ENCODE data around the gene LSM2.
A peak's percentile ranks its signal among the peaks of the same experiment; 100 is the strongest.
"Not testable (repeated sequence)": the region's sequence is repeated elsewhere in the genome, so short reads cannot be mapped to it uniquely, and the experiment has no call there.

The LSM2 gene

DNA sequence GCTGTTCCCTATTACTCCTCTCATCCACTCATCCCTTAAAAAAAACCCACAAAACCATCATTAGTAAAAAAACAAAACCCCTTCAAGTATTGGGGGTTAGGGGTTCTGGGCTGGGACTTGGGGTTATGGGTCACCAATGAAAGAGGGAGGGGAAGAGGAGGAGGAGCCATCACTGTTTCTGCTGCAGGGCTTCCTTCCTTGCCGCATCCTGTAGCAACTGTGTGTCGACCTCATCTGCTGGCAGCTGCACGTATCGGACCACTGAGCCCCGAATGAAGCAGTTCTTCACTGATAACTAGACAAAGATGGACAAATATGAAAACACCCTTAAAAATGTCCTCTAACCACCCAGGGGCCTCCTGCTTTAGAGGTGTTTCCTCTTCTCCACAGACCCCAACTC lies 9.2 kb downstream of the LSM2 start:
- DNase-seq (ENCODE audit: low read depth), result no peak

DNA sequence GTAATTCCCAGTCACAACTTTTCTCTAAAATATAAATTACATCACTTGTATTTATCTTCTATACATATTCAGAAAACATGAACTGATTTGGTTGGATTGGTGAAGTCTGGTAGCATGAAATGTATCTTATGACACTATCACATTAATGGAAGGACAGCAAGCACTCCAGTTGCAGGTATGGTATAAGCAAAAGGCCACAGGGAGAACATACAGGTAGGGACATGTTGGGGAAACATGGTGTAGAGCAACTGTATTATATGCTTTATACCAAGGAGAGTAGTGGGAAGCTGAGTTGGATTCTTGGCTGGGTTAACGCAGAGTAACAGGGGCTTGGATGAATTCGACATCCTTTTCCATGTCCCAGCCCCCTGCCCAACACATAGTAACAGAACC lies 9.8 kb downstream of the LSM2 start:
- no peak for DNase-seq (ENCODE audit: low read depth)

DNA sequence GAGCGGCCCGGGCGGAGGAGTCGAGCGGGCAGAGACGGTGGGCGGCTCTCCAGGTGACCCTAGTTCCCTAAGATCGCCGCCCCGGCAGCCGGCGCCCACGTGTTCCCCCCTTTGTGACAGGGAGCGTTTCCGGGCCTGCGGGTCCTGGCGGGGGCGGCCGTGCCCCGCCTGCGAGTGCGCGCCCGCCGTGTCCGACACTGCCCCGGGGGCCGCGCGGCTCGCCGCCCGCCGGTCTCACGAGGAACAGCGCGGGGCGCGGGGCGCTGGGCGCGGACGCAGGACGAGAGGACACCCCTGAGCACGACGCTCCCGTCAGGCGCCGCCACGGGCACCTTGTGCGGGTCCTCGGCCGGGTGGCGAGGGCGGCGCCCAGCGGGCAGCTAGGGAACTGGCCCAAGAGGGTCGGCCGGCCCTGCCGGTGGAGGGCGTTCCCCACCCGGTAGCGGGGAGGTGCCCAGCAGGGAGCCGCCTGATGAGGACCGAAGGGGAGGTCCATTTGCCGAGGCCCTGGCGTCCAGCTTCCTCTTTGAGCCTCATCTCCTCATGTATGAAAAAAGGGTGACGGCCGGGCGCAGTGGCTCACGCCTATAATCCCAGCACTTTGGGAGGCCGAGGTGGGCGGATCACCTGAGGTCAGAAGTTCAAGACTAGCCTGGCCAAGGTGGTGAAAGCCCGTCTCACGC lies 11.0 kb downstream of the LSM2 start, which contains the start of gene VARS1:
VARS1 (minus strand) TSS at position 137 of the 683 bp plus-strand sequence. CDS start 535 bp downstream, outside the sequence.
- peak; percentile 62 for DNase-seq (ENCODE audit: low read depth)

DNA sequence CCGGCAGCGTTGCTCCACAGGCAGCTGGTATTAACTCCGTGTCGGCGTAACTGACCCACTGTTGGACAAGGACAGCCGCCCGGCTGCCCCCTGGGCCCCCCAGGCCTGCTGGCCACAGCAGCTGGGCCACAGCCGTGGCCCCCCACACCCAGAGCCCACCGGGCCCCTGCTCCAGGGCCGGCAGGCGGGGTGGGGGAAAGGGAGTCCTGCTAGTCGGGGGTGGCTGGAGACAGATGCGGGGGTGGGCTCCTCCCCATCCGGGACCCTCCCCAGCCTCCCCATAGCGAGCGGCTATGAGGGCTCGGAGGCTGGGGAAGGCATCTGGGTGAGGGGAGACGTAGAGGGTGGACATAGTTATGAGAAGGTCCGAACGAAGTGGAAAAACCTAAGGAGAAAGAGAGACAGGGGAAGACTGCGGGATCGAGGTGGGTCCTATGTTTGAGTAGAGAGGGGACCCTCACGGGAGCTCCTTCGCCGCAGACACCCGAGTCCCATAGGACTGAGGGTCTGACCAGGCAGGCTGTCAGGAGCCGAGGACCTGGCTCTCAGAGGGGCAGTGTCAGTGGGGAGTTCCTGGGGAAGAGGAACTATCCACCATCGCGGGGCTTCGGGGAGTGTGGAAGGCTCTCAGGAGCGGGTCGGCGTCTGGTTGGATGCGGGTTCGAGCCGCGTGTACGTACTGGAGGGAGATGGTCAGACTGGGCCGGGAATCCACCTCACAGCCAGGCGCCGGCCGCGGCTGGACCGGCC lies 11.7 kb downstream of the LSM2 start:
- DNase-seq (ENCODE audit: low read depth), result no peak

DNA sequence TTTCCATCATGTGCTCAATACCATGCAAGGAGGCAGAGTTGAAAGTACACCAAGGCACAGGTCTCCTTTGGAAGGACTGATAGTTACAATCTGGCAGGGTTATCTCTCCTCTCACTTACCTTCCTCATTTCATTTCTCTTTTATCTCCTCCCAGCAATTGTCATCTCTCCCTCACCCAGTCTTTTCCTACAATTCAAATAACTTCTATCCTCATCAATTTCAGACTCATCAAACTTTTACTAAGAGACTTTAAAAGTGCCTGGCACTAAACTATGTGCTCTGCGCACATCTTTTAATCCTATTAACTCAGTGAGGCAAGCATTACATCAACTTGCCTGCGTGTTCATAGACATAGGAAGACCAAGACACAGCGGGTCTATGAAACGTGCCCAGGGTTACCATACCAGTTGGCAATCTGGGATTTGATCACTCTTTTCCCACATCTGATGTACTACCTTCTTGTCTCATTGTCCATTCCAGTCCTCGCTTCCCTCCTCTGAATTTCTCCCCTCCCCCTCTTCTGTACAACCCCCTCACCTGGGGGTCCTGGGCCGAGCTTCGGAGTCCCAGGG lies 12.4 kb downstream of the LSM2 start:
- no peak for DNase-seq (ENCODE audit: low read depth)

DNA sequence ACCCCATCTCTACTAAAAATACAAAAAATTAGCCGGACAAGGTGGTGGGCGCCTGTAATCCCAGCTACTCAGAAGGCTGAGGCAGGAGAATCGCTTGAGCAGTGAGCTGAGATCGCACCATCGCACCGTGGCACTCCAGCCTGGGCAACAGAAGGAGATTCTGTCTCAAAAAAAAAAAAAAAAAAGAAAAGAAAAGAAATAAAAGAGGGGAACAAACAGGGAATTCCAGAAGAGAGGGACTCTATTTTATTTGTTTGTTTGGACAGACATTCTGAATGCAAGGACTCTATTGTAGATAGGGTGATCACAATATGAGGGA lies 12.9 kb downstream of the LSM2 start:
- DNase-seq (ENCODE audit: low read depth), result not testable (repeated sequence)

DNA sequence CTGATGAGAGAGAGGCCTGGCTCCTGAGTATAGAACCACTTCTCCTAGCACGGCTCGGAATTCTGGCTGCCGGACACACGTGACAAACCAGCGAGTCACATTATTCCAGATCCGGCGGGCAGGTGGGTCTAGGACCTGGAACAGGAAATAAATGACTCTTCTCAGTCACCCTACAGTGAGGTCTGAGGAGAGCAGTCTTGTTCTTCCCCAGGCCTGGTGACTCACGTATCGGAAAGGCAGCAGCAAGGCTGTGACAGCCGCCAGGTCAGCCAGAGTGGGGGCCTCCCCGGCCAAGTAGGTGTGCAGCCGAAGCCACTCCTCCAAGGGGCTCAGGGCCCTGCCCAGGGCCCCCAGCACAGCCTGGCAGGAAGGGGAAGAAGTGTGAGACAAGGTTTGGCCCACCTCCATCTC lies 14.0 kb downstream of the LSM2 start:
- no peak for DNase-seq (ENCODE audit: low read depth)

DNA sequence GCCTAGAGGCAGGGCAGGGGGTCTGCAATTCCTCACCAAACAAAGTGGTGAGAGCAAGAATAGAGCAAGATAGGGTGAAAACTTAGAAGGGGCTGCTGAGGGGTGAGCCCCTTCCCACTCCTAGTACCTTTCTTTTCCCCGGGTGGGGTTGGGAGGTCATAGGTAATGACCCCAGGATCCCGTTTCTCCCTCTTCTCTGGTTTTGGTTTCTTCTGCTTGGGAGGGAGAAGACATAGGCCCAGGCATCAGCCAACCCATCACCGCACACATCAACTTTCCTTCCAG lies 14.7 kb downstream of the LSM2 start:
- no peak for DNase-seq (ENCODE audit: low read depth)

DNA sequence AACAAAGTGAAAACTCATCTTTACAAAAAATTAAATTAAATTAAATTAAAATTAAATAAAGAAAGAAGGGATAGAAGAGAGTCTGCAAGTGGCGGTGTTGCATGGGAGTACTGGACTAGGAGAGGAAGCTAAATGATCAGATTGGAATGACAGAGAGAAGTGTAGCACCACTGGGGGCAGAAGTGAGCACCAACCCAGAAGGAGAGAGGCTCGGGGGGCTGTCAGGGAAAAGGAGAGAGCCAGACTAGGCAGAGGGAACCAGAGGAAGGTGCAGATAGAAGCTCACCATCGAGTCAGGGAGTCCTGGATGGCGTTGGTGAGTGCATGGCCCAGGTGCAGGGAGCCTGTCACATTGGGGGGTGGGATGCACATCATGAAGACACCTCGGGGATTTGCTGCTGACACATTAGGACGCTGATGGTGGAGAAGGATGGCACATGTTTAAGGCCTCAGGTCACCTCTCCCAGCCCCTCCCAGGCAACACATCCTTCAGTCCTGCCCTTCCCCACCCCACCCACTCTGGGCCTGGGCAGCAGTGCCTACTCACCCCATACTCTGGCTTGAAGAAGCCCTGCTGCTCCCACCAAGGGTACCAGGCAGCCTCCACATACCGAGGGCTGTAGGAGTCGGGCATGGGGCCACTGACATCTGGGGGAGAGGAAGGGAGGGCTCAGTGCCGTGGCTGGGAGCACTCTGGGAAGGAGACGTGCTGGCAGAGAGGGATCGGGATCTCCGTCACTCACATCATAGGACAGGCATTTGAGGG lies 15.3 kb downstream of the LSM2 start:
- no peak for DNase-seq (ENCODE audit: low read depth)

DNA sequence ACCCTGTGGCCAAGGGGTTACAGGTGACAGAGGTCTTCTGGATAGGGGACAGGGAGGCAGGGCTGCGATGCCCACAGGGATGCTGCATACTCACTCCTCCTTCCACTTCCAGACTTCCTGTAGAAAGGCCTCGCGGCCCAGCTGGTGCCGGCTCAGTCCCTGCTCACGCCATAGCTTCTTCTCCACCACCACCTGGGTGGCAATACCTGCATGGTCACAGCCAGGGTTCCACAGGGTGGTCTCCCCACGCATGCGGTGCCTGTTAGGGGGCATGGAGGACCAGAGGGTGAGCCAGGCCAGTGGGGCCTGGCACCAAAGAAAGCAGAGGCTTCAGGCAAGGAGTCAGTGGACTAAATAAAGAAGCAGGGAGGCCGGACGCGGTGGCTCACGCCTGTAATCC lies 21.3 kb downstream of the LSM2 start:
- DNase-seq (ENCODE audit: low read depth), result no peak

DNA sequence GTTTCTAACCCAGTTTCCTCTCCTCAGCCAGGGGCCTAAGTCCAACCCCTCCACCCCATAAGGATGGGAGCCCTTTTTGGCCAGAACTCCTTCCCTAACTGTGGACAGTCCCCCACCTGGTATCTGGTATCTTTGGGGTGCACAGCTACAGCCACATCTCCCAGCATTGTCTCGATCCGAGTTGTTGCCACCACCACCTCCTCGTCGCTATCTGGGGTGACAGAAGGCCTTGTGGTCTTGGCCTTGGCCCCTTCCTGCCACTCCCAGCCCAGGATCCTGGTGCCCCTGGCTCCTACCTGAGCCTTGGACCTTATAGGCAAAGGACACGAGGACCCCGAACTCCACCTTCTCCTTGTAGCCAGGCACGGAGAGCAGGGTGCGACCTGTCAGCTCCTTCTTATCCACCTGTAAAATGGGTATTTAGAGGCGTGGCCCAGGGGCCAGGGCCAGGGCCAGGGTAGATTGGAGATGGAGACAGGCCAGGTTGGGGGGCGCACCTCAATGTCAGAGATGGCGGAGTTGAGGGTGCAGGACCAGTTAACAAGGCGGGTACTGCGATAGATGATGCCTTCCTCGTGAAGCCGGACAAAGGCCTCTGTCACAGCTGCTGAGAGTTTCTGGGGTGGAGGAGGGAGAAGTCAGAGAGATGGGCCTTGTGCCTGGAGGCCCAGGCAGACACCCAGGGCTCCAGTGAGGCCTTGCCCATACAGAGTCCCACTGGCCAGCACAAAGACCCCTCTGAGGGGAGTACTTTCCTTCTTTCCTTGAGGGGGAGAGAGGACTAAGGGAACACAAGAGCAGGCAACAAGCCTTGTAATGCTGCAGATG lies 22.5 kb downstream of the LSM2 start:
- no peak for DNase-seq (ENCODE audit: low read depth)

DNA sequence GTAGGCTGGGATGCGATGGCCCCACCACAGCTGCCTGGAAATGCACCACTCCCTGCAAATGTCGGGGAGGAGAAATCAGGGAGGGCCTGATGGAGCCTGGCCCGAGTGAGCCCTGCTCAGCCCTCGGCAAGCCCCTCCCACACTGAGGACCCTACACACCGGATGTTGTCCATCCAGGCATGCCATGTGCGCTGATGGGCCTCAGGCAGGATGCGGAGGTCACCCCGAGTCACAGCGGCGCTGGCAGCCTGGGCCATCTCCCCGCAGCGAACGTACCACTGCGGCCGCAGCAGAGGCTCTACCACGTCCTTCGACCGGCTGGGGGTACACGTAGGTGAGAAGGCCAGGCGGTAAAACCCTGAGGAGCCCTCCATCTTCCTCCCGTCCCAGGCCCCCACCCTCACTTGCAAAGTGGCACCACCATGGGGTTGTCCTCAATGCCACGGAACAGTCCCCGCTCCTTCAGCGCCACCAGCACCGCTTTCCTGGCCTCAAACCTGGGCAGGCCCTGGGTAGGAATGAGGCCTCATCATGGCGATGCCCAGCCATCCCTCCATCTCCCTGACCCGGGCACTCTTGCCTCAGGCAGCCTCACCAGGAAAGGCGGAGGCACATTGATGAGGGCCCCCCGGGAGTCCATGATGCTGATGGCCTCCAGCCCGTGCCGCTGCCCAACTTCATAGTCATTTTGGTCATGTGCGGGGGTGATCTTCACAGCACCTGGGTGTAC lies 24.5 kb downstream of the LSM2 start:
- no peak for DNase-seq (ENCODE audit: low read depth)

DNA sequence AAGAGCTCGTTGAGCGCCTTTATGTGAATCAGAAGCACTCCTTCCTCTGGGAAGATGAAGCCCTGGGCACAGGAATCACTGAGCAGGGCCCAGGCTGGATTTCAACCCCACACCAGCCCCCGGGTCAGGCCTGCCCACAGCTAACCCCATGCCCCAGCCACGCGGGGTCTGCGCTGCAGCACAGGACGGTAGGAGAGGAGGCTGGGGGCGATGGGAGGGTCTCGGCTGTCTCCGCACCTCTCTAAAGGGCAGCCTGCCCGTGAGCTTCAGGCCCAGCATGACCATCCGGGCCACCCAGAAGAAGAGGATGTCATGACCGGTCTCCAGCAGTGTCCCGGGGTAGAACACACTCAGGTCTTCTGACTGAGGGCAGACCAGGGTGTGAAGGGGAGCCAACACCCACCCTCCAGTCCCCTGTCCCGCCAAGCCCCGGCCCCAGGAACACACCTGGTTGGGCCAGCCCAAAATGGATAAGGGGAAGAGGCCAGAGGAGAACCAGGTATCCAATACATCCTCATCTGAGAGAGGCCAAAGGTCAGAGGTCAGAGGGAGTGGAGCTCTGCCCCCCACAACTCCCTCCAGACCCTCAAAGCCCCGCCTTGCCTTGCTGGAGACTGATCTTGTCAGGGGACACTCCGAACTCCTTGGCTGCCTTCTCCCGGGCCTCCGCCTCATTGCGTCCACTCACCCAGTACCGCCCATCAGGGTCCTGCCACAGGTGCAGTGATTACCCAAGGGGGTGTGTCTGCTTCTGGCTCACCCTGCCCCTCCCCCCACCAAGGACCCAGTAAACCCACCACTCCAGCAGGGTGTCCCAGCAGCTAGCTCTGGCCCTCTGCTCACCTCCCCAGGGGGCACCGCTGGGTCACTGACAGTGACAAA lies 25.3 kb downstream of the LSM2 start:
- DNase-seq (ENCODE audit: low read depth), result no peak

DNA sequence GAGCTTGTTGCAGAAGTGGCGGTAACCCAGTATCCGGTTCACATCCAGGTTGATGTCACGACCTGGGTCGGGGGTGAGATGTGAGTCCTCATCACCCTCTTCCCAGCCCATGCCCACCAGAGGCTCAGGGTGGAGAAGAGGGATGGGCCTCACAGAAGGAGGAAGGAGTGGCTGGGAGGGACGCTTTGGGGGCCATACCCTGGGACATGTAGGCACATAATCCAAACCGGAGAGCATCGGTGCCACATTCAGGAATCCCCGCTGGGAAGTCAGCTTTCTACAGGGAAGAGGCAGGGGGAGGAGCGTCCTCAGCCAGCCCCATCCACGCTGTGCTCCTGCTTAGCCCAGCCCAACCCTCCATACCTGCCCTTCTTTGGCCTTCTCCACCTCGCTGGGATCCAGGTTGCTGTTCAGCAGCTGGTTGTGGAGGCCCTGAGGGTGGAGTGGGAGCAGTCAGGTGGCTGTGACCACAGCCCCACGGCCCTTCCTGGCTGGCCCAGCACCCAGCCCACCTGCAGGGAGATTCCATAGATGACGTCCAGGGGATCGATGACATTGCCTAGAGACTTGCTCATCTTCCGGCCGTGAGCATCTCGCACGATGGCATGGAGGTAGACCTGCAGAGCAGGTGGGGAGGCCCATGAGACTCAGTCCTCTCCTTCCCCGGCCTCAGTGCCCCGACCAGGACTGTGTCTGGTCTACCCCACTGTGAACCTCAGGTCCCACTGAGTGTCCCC lies 26.1 kb downstream of the LSM2 start:
- no peak for DNase-seq (ENCODE audit: low read depth)

DNA sequence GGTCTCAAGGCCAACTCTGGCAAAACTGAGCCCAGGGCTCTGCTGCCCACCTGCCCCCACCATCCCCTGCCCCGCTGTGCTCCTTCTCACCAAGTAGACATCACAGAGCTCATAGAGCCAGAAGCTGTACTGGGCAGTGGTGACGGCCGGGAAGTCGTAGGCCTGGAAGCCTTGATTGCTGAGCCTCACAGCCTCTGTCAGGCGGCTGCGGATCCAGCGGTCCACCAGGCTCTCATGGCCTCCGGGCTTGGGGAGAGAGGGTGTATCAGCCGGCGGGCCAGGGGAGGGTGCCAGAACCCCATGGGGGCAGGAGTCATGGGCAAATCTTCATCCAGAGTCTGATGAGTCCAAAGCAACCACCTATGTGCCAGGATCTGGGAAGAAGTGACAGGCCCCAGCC lies 26.9 kb downstream of the LSM2 start:
- DNase-seq (ENCODE audit: low read depth), result no peak

DNA sequence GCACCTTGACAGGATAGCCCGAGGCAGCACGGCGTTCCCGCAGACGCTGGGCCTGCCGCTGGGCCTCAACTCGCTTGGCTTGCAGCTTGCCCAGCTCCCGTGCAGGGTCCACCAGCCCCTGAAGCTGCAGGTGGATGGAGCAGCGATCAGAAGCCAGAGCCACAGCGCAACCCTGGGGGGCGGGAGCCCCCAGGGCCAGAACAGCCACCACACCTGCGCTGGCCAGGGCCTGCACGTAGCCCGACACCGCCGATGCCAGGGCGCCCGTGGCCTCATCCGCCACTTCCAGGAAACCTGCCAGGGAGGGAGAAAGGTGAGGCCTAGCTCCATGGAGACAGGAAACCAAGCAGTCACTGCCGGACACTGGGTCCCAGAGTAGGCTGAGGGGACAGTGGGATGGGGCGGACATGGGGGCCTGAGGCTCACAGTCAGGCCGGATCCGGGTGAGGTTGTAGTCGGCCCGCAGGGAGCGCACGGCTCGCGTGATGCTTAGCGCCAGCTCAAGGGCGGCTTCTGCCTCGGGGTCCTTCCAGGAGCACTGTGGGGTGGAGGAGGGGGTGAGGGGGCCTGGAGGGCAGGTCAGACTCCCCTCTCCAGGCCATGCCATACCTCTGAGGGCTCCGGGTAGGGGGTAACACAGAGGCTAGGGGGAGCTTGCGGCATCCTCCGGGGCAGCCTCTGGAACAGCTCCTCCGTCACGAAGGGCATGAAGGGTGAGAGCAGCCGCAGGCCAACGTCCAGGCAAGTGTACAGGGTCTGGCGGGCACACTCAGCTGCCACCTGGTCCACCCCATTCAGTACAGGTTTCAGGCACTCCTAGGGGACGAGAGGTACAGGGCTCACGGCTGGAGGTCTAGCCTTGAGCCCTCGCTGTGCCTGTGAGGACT lies 27.5 kb downstream of the LSM2 start:
- DNase-seq (ENCODE audit: low read depth), result no peak

DNA sequence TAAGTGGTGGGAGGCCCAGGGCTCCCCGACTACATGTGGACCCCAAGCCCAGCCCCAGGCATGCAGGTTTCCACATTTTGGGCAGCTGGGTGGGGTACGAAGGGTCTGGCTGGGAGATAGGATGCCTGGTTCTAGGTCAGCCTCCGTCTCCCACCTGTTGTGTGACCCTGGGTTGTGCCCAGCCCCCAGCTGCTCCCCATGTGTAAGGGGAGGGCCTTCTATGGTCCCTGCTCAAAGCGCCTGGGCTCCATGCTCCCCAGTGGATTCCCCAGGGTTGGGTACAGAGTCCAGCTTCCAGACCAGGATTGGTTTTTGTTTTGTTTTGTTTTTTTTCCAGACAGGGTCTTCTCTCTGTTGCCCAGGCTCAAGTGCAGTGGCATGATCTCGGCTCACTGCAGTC lies 28.6 kb downstream of the LSM2 start:
- no peak for DNase-seq (ENCODE audit: low read depth)

DNA sequence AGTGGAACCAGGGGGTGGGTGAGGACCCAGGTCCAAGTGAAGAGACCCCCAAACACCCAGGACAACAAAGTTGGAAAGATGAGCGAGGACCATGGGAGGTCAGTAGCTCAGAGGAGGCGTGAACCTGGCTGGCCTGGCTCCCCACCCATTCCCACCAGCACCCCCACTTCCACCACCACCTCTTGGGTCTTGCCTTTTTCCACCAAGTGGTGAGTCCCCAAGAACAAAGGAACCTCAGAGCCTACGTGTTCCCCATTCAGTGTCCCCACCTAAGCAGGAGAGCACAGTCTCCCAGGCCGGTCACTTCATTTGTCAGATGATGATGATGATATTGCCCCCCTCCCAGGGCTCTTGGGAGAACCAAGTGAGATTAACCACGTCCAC lies 29.1 kb downstream of the LSM2 start:
- DNase-seq (ENCODE audit: low read depth), result no peak
